Left ventricle myocardium inferior (tissue), 1 donor: ENCODE data around the gene DDAH1. TPM values are rescaled to one million over a fixed set of nuclear protein-coding genes. Genes with fewer than 3 reads are reported as not detected.

ENCODE experiments used
- DNase-seq: peaks from one replicate; pipeline ENCODE4 v3.0.0-alpha.2; 2020
- H3K27ac ChIP-seq: fragments of 200-600 bp; replicated peaks from 2 replicates; pipeline ENCODE4 v1.8.0; 2021
- H3K27me3 ChIP-seq: fragments of 200-600 bp; 2 replicates; pipeline ENCODE4 v1.8.0; 2021; ENCODE audit warnings: low read depth
- H3K36me3 ChIP-seq: fragments of 200-600 bp; 2 replicates; pipeline ENCODE4 v1.8.0; 2021
- H3K4me1 ChIP-seq: fragments of 200-600 bp; 2 replicates; pipeline ENCODE4 v1.8.0; 2021
- H3K4me3 ChIP-seq: fragments of 200-600 bp; 2 replicates; pipeline ENCODE4 v1.8.0; 2021; ENCODE audit warnings: mild to moderate bottlenecking, moderate library complexity
- H3K9me3 ChIP-seq: fragments of 200-600 bp; replicated peaks from 2 replicates; pipeline ENCODE4 v1.8.0; 2021
- CTCF ChIP-seq: fragments of 200-600 bp; IDR thresholded peaks from 2 replicates; pipeline ENCODE4 v1.8.0; 2021; ENCODE audit warnings: antibody characterized with exemption, mild to moderate bottlenecking, borderline replicate concordance
- intact Hi-C: fragments of 100-400 bp; cut with micrococcal nuclease; formaldehyde crosslinking; loops from one replicate; pipeline ENCODE4 v1.11.0; 2022
- total RNA-seq: library from RNA; stranded (reverse); fragmentation: NEBNext Ultra II Directional; extraction: Animal tissue kit (Norgen Biotek cat#: 25700); gene quantifications from one replicate; pipeline ENCODE4 v1.2.1, GENCODE V29; 2021
- donor health status: DM: no; HTN: yes; CAD: no; lungs with severe emphysema.

The DDAH1 gene
- total RNA-seq, 1 donor from 2014 or later: 10.1 TPM

GRCh38 chr1:85333186-85333585 lies 131.8 kb downstream of the DDAH1 start:
- no peak overlapping the region for H3K4me3 ChIP-seq
- TF ChIP-seq CTCF: no peak
- H3K27me3 ChIP-seq: no peaks in the 10 kb centered on the region
- intact Hi-C loops: no loop called here
- peaks cover 27% of the 10 kb centered on the region for H3K9me3 ChIP-seq
- peaks cover 35% of the 10 kb centered on the region for H3K4me1 ChIP-seq
- DNase-seq: no peak
- no peaks in the 10 kb centered on the region for H3K36me3 ChIP-seq
- no peak overlapping the region for H3K27ac ChIP-seq

- H3K36me3 ChIP-seq: no peaks in the 10 kb centered on the region
- TF ChIP-seq CTCF: no peak
- peaks cover 27% of the 10 kb centered on the region for H3K9me3 ChIP-seq
- intact Hi-C loops: no loop called here
- no peak for DNase-seq
- H3K4me3 ChIP-seq: no peak overlapping the region
- H3K4me1 ChIP-seq: peaks cover 35% of the 10 kb centered on the region
- H3K27ac ChIP-seq: no peak overlapping the region
- H3K27me3 ChIP-seq: no peaks in the 10 kb centered on the region
These were observed 132.4 kb downstream of the DDAH1 start for GRCh38 chr1:85332575-85332974.

- peak; percentile 34 for DNase-seq
- no peak overlapping the region for H3K4me3 ChIP-seq
- intact Hi-C loops: no loop called here
These were observed 134.2 kb downstream of the DDAH1 start for GRCh38 chr1:85330711-85331290.

GRCh38 chr1:85330214-85330631 lies 134.7 kb downstream of the DDAH1 start:
- Histone ChIP-seq H3K27ac (peak overlapping the region; percentile 81), H3K4me1 (peaks cover 35% of the 10 kb centered on the region), H3K36me3 (no peaks in the 10 kb centered on the region), H3K9me3 (peaks cover 27% of the 10 kb centered on the region), H3K27me3 (no peaks in the 10 kb centered on the region), H3K4me3 (no peak overlapping the region)
- TF ChIP-seq CTCF: no peak
- DNase-seq: no peak
- intact Hi-C loops: no loop called here

More at GRCh38 chr1:85330711-85331290, 134.2 kb downstream of the DDAH1 start:
- Histone ChIP-seq H3K27me3 (no peaks in the 10 kb centered on the region), H3K9me3 (peaks cover 27% of the 10 kb centered on the region), H3K27ac (peak overlapping the region; percentile 81), H3K4me1 (peaks cover 35% of the 10 kb centered on the region), H3K36me3 (no peaks in the 10 kb centered on the region)
- no peak for TF ChIP-seq CTCF

GRCh38 chr1:85328713-85329397 lies 136.1 kb downstream of the DDAH1 start:
- no peak for TF ChIP-seq CTCF
- intact Hi-C loops: no loop called here
- Histone ChIP-seq H3K4me1 (peaks cover 38% of the 10 kb centered on the region), H3K27ac (peak overlapping the region; percentile 81), H3K27me3 (no peaks in the 10 kb centered on the region), H3K9me3 (peaks cover 16% of the 10 kb centered on the region), H3K4me3 (no peak overlapping the region), H3K36me3 (no peaks in the 10 kb centered on the region)
- no peak for DNase-seq
